Thoracic aorta (tissue), 2 donors: ENCODE measurements around the gene RAMP1. TPM values are rescaled to one million over a fixed set of nuclear protein-coding genes. Genes with fewer than 3 reads are reported as not detected.

ENCODE experiments used
- ATAC-seq: fragments of 150-250 bp; one replicate; pipeline ENCODE4 v1.8.0; 2017; ENCODE audit warnings: low read depth; ENCODE audit not compliant: insufficient number of reproducible peaks, low FRiP score
- DNase-seq: peaks from one replicate; pipeline ENCODE4 v3.0.0-alpha.2; 2020; ENCODE audit warnings: low spot score
- H3K27ac ChIP-seq, 2 donors: fragments of 200-600 bp; sonication (generic); 1 replicate in 1 of 2; 2 replicates in 1 of 2; pipeline ENCODE4 v1.5.1; 2016; ENCODE audit warnings: mild to moderate bottlenecking in 2 of 2, moderate library complexity in 2 of 2
- H3K27me3 ChIP-seq: fragments of 200-600 bp; sonication (generic); replicated peaks from 2 replicates; pipeline ENCODE4 v1.6.0; 2016; ENCODE audit warnings: mild to moderate bottlenecking; ENCODE audit not compliant: insufficient read depth
- H3K36me3 ChIP-seq: fragments of 200-600 bp; sonication (generic); one replicate; pipeline ENCODE4 v1.5.1; 2016
- H3K4me1 ChIP-seq, 2 donors: fragments of 200-600 bp; sonication (generic); 1 replicate in 1 of 2; 2 replicates in 1 of 2; pipeline versions ENCODE4 v1.5.1 to v1.6.0; 2016; ENCODE audit warnings: low read depth in 2 of 2, mild to moderate bottlenecking in 1 of 2; ENCODE audit not compliant: control insufficient read depth in 1 of 2
- H3K4me3 ChIP-seq: fragments of 200-600 bp; sonication (generic); 2 replicates; pipeline ENCODE4 v1.5.1; 2016; ENCODE audit warnings: mild to moderate bottlenecking
- H3K9me3 ChIP-seq: fragments of 200-600 bp; sonication (generic); 2 replicates; pipeline ENCODE4 v1.5.1; 2016
- total RNA-seq, 2 donors: library from RNA; depleted of rRNA; stranded (reverse); fragments of >200 nt; gene quantifications; one replicate each; pipeline versions ENCODE4 v1.1.0 to v1.2.3, GENCODE V29; 2016
- TF ChIP-seq, protein P1 (sequence below): fragments of 200-600 bp; sonication (generic); IDR thresholded peaks from one replicate; pipeline ENCODE4 v1.5.1; 2019; ENCODE audit warnings: antibody characterized with exemption

Gene RAMP1
- total RNA-seq = 100 to 1,000 TPM; 246 to 525 TPM

DNA sequence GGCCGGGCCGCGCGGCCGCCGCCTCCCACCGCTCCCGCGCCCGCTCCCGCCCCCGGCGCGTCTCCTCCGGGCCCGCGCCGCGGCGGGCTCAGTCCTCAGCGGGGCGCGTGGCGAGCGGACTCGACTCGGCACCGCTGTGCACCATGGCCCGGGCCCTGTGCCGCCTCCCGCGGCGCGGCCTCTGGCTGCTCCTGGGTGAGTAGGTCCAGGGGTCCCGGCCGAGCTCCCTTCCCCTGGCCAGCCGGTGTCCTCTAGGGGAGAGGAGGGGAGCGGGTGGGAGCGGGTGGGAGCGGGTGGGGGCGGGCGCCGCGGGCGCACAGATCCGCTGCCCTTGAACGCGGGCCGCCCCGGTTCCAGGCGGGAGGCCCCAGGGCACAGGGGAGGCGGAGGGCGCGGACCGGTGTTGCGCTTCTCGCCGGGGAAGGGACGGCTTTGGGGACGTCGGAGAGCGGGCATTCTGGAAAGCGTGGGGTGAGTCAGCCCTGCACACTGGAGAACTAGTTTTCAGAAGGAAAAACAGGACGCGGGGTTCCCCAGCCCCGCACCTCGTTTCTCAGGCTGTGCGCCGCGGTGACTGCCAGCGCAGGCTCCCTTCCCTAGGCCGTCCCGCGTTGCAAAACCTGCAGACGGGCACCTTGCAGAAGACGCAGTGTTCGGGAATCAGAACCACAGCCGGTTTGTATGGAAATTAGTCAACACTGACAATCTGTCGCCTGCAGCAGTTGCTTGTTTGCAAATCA is at the start of gene RAMP1:
Gene RAMP1 (plus strand): TSS at position 91 of the 740 bp plus-strand sequence. CDS start 53 bp downstream, at position 144.
- TF ChIP-seq, protein P1, sequence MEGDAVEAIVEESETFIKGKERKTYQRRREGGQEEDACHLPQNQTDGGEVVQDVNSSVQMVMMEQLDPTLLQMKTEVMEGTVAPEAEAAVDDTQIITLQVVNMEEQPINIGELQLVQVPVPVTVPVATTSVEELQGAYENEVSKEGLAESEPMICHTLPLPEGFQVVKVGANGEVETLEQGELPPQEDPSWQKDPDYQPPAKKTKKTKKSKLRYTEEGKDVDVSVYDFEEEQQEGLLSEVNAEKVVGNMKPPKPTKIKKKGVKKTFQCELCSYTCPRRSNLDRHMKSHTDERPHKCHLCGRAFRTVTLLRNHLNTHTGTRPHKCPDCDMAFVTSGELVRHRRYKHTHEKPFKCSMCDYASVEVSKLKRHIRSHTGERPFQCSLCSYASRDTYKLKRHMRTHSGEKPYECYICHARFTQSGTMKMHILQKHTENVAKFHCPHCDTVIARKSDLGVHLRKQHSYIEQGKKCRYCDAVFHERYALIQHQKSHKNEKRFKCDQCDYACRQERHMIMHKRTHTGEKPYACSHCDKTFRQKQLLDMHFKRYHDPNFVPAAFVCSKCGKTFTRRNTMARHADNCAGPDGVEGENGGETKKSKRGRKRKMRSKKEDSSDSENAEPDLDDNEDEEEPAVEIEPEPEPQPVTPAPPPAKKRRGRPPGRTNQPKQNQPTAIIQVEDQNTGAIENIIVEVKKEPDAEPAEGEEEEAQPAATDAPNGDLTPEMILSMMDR = no peak
- H3K27ac ChIP-seq = peak within 1 kb of the TSS; percentile 92 to 95
- H3K27me3 ChIP-seq = no peaks in the 10 kb centered on the region
- no peaks in the 10 kb centered on the region for H3K36me3 ChIP-seq
- no peak for ATAC-seq
- peak within 1 kb of the TSS; percentile 78 for H3K4me3 ChIP-seq
- peaks cover 22 to 50% of the 10 kb centered on the region in 2 donors for H3K4me1 ChIP-seq
- no peak for DNase-seq
- no peaks in the 10 kb centered on the region for H3K9me3 ChIP-seq

DNA sequence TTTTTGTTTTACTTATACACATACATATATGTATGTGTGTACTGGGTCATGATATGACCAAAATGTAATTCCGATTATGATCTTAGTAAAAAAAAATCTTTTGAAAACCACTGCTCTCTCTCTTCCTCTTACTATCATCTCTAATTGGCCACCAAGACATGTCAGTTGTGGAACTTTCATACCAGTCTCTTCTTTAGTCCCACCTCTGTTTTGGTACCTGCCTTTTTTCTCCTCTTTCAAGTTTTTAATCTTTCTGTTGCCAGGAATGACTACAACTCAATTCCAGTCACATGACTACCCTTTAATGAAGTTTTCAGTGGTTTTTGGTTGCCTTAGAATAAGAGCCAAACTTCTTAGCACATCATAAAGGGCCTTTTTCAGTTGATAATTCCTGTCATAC is 43.8 kb upstream of the RAMP1 start:
- H3K36me3 ChIP-seq = no peaks in the 10 kb centered on the region
- DNase-seq = no peak
- no peaks in the 10 kb centered on the region for H3K27me3 ChIP-seq
- no peaks in the 10 kb centered on the region for H3K9me3 ChIP-seq
- ATAC-seq = no peak
- no peak overlapping the region for H3K4me3 ChIP-seq
- no peak overlapping the region for H3K27ac ChIP-seq
- no peaks in the 10 kb centered on the region for H3K4me1 ChIP-seq
- TF ChIP-seq, protein P1 = no peak

DNA sequence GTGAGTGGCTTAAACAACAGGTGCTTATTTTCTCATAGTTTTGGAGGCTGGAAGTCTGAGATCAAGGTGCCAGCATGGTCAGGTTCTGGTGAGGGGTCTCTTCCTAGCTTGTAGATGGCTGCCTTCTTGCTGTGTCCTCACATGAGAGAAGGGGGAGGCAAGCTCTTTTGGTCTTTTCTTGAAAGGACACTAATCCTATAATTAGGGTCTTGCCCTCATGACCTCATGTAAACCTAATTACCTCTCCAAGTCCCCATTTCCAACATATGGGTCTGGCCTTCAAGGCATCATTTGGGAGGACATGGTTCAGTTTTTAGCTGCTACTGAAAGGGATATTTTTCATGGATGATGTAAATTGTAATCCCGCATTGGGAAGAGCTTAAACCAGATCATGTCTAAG is 42.9 kb upstream of the RAMP1 start:
- Histone ChIP-seq H3K27me3 (no peaks in the 10 kb centered on the region), H3K27ac (no peak overlapping the region), H3K4me1 (no peaks in the 10 kb centered on the region), H3K36me3 (no peaks in the 10 kb centered on the region), H3K4me3 (no peak overlapping the region), H3K9me3 (no peaks in the 10 kb centered on the region)
- TF ChIP-seq, protein P1 = no peak
- DNase-seq (no peak), ATAC-seq (no peak)

DNA sequence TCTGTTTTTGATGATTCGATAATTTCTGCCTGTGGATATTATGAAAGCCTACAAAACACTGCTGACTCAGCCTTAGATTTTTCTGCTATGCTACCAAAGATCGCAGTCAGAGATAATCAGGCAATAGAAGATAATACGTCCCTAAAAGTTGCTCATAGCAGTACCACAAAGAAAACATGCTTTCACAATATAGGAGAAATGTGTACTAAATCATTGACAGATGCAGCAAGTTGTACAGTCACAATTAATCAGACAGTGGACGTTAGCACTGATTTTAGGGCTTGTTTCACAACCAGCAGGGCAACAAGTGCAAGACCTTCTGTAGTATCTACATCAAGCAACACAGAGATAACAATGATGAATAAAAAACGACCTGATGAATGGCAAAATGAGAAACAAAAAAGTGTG is 41.4 kb upstream of the RAMP1 start:
- Histone ChIP-seq H3K4me1 (no peaks in the 10 kb centered on the region), H3K27me3 (no peaks in the 10 kb centered on the region), H3K4me3 (no peak overlapping the region), H3K36me3 (no peaks in the 10 kb centered on the region), H3K27ac (no peak overlapping the region), H3K9me3 (no peaks in the 10 kb centered on the region)
- no peak for DNase-seq
- ATAC-seq = no peak
- TF ChIP-seq, protein P1 = no peak

DNA sequence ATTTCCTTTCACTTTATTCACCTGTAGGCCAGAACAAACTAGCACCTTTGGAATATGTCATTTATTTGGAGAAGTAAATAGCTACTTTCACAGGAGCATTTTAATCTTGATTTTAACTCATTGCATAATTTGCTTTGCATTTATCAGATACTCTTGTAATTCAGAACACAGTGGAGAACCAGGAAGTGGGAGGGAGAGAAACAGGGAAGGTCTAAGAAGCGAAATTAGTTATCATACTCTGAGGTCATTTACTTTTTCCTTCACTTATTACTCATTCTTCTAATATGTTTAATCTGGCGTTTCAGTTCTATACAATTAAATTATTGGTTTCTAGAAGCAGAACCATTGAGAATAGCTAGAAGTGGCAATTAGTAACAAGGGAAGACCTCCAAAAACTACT is 40.2 kb upstream of the RAMP1 start:
- Histone ChIP-seq H3K36me3 (no peaks in the 10 kb centered on the region), H3K27ac (no peak overlapping the region), H3K4me1 (no peaks in the 10 kb centered on the region), H3K27me3 (no peaks in the 10 kb centered on the region), H3K9me3 (no peaks in the 10 kb centered on the region), H3K4me3 (no peak overlapping the region)
- DNase-seq = no peak
- TF ChIP-seq, protein P1 = no peak
- no peak for ATAC-seq
